ENCODE measurements around the gene TBC1D21.
A peak's percentile ranks its signal among the peaks of the same experiment; 100 is the strongest.

TBC1D21 gene

GRCh38 chr15:73888224-73889041, 15.1 kb downstream of the TBC1D21 start:
- DNase-seq (ENCODE audit: low read depth in 3 of 3, low spot score in 1 of 3): no peak

- DNase-seq (ENCODE audit: low read depth in 3 of 3, low spot score in 1 of 3): no peak
These were observed 15.8 kb downstream of the TBC1D21 start for GRCh38 chr15:73889053-73889761.

GRCh38 chr15:73889762-73890124, 16.4 kb downstream of the TBC1D21 start:
- no peak for DNase-seq (ENCODE audit: low read depth in 3 of 3, low spot score in 1 of 3)

- no peak for DNase-seq (ENCODE audit: low read depth in 3 of 3, low spot score in 1 of 3)
These were observed 18.3 kb downstream of the TBC1D21 start for GRCh38 chr15:73891328-73892315.

- DNase-seq (ENCODE audit: low read depth in 3 of 3, low spot score in 1 of 3): no peak
These were observed 19.3 kb downstream of the TBC1D21 start for GRCh38 chr15:73892446-73893226.

- DNase-seq (ENCODE audit: low read depth in 3 of 3, low spot score in 1 of 3): no peak
These were observed 20.9 kb downstream of the TBC1D21 start for GRCh38 chr15:73894133-73894814.

GRCh38 chr15:73897441-73898261, 24.3 kb downstream of the TBC1D21 start:
- peak in 2 of 3 donors; percentile 18 to 21 for DNase-seq (ENCODE audit: low read depth in 3 of 3, low spot score in 1 of 3)

GRCh38 chr15:73899197-73900094, 26.1 kb downstream of the TBC1D21 start:
- DNase-seq (ENCODE audit: low read depth in 3 of 3, low spot score in 1 of 3): no peak

GRCh38 chr15:73900095-73900712, 26.8 kb downstream of the TBC1D21 start:
- no peak for DNase-seq (ENCODE audit: low read depth in 3 of 3, low spot score in 1 of 3)

- no peak for DNase-seq (ENCODE audit: low read depth in 3 of 3, low spot score in 1 of 3)
These were observed 27.9 kb downstream of the TBC1D21 start for GRCh38 chr15:73901126-73901810.

- no peak for DNase-seq (ENCODE audit: low read depth in 3 of 3, low spot score in 1 of 3)
These were observed 29.0 kb downstream of the TBC1D21 start for GRCh38 chr15:73902121-73903020.

GRCh38 chr15:73904026-73904815, 30.9 kb downstream of the TBC1D21 start:
- no peak for DNase-seq (ENCODE audit: low read depth in 3 of 3, low spot score in 1 of 3)

GRCh38 chr15:73905225-73905827, 32.0 kb downstream of the TBC1D21 start:
- no peak for DNase-seq (ENCODE audit: low read depth in 3 of 3, low spot score in 1 of 3)

GRCh38 chr15:73906346-73907034, 33.1 kb downstream of the TBC1D21 start:
- no peak for DNase-seq (ENCODE audit: low read depth in 3 of 3, low spot score in 1 of 3)
